Large intestine (tissue), 3 donors: ENCODE measurements around the gene GH2. TPM values are rescaled to one million over a fixed set of nuclear protein-coding genes. Genes with fewer than 3 reads are reported as not detected.

Source experiments
- DNase-seq, 2 donors: peaks; one replicate each; pipeline versions ENCODE4 v3.0.0 to v3.0.0-alpha.2; 2013
- H3K27ac ChIP-seq: one replicate; pipeline ENCODE4 v1.5.1; 2013; ENCODE audit warnings: low read length
- H3K27me3 ChIP-seq: 2 replicates; pipeline ENCODE4 v1.6.1; 2013; ENCODE audit warnings: low read length; ENCODE audit not compliant: control insufficient read depth, insufficient read depth
- H3K36me3 ChIP-seq: 2 replicates; pipeline ENCODE4 v1.6.1; 2013; ENCODE audit warnings: low read length; ENCODE audit not compliant: control insufficient read depth, insufficient read depth
- H3K4me1 ChIP-seq: one replicate; pipeline ENCODE4 v1.6.1; 2013; ENCODE audit warnings: low read length; ENCODE audit not compliant: control insufficient read depth, insufficient read depth
- H3K4me3 ChIP-seq: one replicate; pipeline ENCODE4 v1.5.1; 2013; ENCODE audit warnings: low read length
- H3K9me3 ChIP-seq: one replicate; pipeline ENCODE4 v1.6.1; 2013; ENCODE audit warnings: mild to moderate bottlenecking, low read depth, low read length, moderate library complexity; ENCODE audit not compliant: control insufficient read depth
- WGBS: methylation state at CpG from one replicate; pipeline ENCODE4 v1.1.5; 2013; ENCODE audit warnings: low lambda C conversion rate; ENCODE audit not compliant: insufficient coverage; 5-methylcytosine and 5-hydroxymethylcytosine counted together
- polyA plus RNA-seq: library from polyadenylated mRNA; unstranded; fragments of 120-200 nt; gene quantifications from one replicate; pipeline ENCODE4 v1.2.1, GENCODE V29; 2013

GH2 gene
- polyA plus RNA-seq, 1 donor = not detected

- Histone ChIP-seq H3K27ac (peak overlapping the region; percentile 72), H3K36me3 (peaks cover 25% of the 10 kb centered on the region), H3K4me3 (peak overlapping the region; percentile 98), H3K4me1 (peaks cover 36% of the 10 kb centered on the region), H3K9me3 (no peaks in the 10 kb centered on the region), H3K27me3 (no peaks in the 10 kb centered on the region)
- 33% methylated on average over 1 of the region's 4 CpGs for WGBS
- DNase-seq = no peak
These were observed 41.0 kb downstream of the GH2 start for GRCh38 chr17:63840591-63841349.

- DNase-seq = peak in 1 of 2 donors; percentile 18
- H3K27me3 ChIP-seq = no peaks in the 10 kb centered on the region
- H3K4me3 ChIP-seq = no peak overlapping the region
- 96% methylated on average over 3 of the region's 7 CpGs for WGBS
- peaks cover 41% of the 10 kb centered on the region for H3K4me1 ChIP-seq
- H3K9me3 ChIP-seq = no peaks in the 10 kb centered on the region
- H3K36me3 ChIP-seq = peaks cover 43% of the 10 kb centered on the region
- peak overlapping the region; percentile 37 for H3K27ac ChIP-seq
These were observed 43.0 kb downstream of the GH2 start for GRCh38 chr17:63838631-63839171.

GRCh38 chr17:63837962-63838600 lies 43.7 kb downstream of the GH2 start:
- no peaks in the 10 kb centered on the region for H3K27me3 ChIP-seq
- DNase-seq = no peak
- H3K27ac ChIP-seq = no peak overlapping the region
- peaks cover 49% of the 10 kb centered on the region for H3K36me3 ChIP-seq
- WGBS = no CpG with 5 or more reads among the region's 5 CpGs
- H3K4me1 ChIP-seq = peaks cover 37% of the 10 kb centered on the region
- no peaks in the 10 kb centered on the region for H3K9me3 ChIP-seq
- H3K4me3 ChIP-seq = no peak overlapping the region

GRCh38 chr17:63837480-63837879 lies 44.3 kb downstream of the GH2 start:
- no peaks in the 10 kb centered on the region for H3K9me3 ChIP-seq
- no peak overlapping the region for H3K27ac ChIP-seq
- H3K4me1 ChIP-seq = peaks cover 37% of the 10 kb centered on the region
- no CpG with 5 or more reads among the region's 12 CpGs for WGBS
- no peak for DNase-seq
- peaks cover 55% of the 10 kb centered on the region for H3K36me3 ChIP-seq
- no peaks in the 10 kb centered on the region for H3K27me3 ChIP-seq
- H3K4me3 ChIP-seq = no peak overlapping the region

- Histone ChIP-seq H3K4me3 (no peak overlapping the region), H3K4me1 (peaks cover 37% of the 10 kb centered on the region), H3K27ac (no peak overlapping the region), H3K36me3 (peaks cover 62% of the 10 kb centered on the region), H3K9me3 (no peaks in the 10 kb centered on the region), H3K27me3 (no peaks in the 10 kb centered on the region)
- DNase-seq = no peak
- WGBS = no CpG with 5 or more reads among the region's 7 CpGs
These were observed 44.9 kb downstream of the GH2 start for GRCh38 chr17:63836811-63837210.

- no peak overlapping the region for H3K4me3 ChIP-seq
- DNase-seq = no peak
- H3K36me3 ChIP-seq = peaks cover 77% of the 10 kb centered on the region
- WGBS = no CpG with 5 or more reads among the region's 9 CpGs
- H3K9me3 ChIP-seq = no peaks in the 10 kb centered on the region
- H3K4me1 ChIP-seq = peaks cover 25% of the 10 kb centered on the region
- no peak overlapping the region for H3K27ac ChIP-seq
- no peaks in the 10 kb centered on the region for H3K27me3 ChIP-seq
These were observed 46.5 kb downstream of the GH2 start for GRCh38 chr17:63835167-63835720.

GRCh38 chr17:63834431-63835166 lies 47.1 kb downstream of the GH2 start:
- no peak overlapping the region for H3K27ac ChIP-seq
- H3K36me3 ChIP-seq = peaks cover 84% of the 10 kb centered on the region

GRCh38 chr17:63833741-63834373 lies 47.9 kb downstream of the GH2 start:
- Histone ChIP-seq H3K4me3 (no peak overlapping the region), H3K4me1 (peaks cover 14% of the 10 kb centered on the region), H3K27ac (no peak overlapping the region), H3K27me3 (no peaks in the 10 kb centered on the region), H3K36me3 (peaks cover 91% of the 10 kb centered on the region), H3K9me3 (no peaks in the 10 kb centered on the region)
- no peak for DNase-seq
- WGBS = no CpG with 5 or more reads among the region's 15 CpGs

More at GRCh38 chr17:63834431-63835166, 47.1 kb downstream of the GH2 start:
- peaks cover 21% of the 10 kb centered on the region for H3K4me1 ChIP-seq
- H3K4me3 ChIP-seq = no peak overlapping the region
- DNase-seq = peak; percentile 75 to 84
- no peaks in the 10 kb centered on the region for H3K27me3 ChIP-seq
- no CpG with 5 or more reads among the region's 13 CpGs for WGBS
- H3K9me3 ChIP-seq = no peaks in the 10 kb centered on the region

- Histone ChIP-seq H3K27ac (no peak overlapping the region), H3K4me1 (peaks cover 9% of the 10 kb centered on the region), H3K9me3 (no peaks in the 10 kb centered on the region), H3K27me3 (no peaks in the 10 kb centered on the region), H3K4me3 (no peak overlapping the region), H3K36me3 (peaks cover 89% of the 10 kb centered on the region)
- WGBS = no CpG with 5 or more reads among the region's 14 CpGs
- no peak for DNase-seq
These were observed 48.6 kb downstream of the GH2 start for GRCh38 chr17:63833026-63833740.
